Measurements from ENCODE around the gene STARD7. TPM values are rescaled to one million over a fixed set of nuclear protein-coding genes. Genes with fewer than 3 reads are reported as not detected.

The STARD7 gene
- total RNA-seq, 1 donor from 2014 or later = 158 TPM

DNA sequence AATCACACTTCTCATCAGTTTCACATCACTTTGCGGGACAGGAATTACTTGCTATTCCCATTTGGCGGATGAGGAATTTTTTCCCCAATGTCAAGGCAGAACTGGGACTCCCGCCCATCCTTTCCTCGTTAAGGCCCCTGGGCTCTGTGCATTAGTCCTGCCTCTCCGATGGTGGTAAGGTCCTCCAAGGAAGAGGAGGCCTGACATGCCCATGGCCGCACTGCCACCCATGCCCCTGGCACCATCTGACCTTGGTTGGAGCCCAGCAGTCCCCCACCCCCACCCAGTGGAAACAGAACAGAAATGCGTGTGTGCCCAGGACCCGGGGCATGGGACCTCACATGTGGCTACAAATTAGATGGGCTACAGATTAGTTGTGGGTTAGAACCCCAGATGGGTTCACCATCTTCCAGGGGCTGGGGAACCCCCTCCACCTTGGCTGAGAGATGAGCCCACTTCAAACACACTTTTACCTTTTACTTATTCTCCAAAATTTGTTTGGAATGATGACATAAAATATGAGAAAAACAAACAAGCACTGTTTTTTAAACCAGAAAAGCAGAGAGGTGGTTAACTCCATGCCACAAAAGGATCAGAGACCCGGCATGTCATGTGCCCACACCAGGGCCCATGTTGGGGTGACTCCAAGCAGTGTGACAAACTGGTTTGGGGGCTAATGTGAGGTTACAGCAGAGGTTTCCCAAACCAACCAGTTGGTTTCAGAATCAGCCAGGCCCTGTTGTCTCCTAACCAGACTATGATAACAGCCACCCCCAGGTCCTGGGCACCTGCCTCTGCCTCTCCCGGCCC is 52.4 kb downstream of the STARD7 start:
- no peak for ATAC-seq (ENCODE audit: low read depth)
- no peak for DNase-seq
- H3K27ac Mint-ChIP-seq = peak overlapping the region; percentile 85
- no peaks in the 10 kb centered on the region for H3K9me3 Mint-ChIP-seq
- no peaks in the 10 kb centered on the region for H3K36me3 Mint-ChIP-seq (ENCODE audit: low read depth)
- intact Hi-C loops (cut with micrococcal nuclease) = no loop called here
- TF ChIP-seq, protein P1, sequence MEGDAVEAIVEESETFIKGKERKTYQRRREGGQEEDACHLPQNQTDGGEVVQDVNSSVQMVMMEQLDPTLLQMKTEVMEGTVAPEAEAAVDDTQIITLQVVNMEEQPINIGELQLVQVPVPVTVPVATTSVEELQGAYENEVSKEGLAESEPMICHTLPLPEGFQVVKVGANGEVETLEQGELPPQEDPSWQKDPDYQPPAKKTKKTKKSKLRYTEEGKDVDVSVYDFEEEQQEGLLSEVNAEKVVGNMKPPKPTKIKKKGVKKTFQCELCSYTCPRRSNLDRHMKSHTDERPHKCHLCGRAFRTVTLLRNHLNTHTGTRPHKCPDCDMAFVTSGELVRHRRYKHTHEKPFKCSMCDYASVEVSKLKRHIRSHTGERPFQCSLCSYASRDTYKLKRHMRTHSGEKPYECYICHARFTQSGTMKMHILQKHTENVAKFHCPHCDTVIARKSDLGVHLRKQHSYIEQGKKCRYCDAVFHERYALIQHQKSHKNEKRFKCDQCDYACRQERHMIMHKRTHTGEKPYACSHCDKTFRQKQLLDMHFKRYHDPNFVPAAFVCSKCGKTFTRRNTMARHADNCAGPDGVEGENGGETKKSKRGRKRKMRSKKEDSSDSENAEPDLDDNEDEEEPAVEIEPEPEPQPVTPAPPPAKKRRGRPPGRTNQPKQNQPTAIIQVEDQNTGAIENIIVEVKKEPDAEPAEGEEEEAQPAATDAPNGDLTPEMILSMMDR (IDR thresholded peaks at IDR 0.05) = no peak
- ChIA-PET CTCF (interaction anchor here (0.7 to 3.9 kb wide), 6 partner anchors 10 to 44 kb away, joined by 3 to 21 read pairs (median 8); partner anchors contain the start of genes ASTL and DUSP2), POLR2A (interaction anchor here (0.6 to 6.6 kb wide), 5 partner anchors 11 to 52 kb away, joined by 7 to 210 read pairs (median 17); partner anchors contain the start of genes ASTL, DUSP2 and STARD7)
- H3K4me1 Mint-ChIP-seq = peaks cover 68% of the 10 kb centered on the region
- H3K4me3 Mint-ChIP-seq = peak overlapping the region; percentile 69
- H3K27me3 Mint-ChIP-seq = no peaks in the 10 kb centered on the region

DNA sequence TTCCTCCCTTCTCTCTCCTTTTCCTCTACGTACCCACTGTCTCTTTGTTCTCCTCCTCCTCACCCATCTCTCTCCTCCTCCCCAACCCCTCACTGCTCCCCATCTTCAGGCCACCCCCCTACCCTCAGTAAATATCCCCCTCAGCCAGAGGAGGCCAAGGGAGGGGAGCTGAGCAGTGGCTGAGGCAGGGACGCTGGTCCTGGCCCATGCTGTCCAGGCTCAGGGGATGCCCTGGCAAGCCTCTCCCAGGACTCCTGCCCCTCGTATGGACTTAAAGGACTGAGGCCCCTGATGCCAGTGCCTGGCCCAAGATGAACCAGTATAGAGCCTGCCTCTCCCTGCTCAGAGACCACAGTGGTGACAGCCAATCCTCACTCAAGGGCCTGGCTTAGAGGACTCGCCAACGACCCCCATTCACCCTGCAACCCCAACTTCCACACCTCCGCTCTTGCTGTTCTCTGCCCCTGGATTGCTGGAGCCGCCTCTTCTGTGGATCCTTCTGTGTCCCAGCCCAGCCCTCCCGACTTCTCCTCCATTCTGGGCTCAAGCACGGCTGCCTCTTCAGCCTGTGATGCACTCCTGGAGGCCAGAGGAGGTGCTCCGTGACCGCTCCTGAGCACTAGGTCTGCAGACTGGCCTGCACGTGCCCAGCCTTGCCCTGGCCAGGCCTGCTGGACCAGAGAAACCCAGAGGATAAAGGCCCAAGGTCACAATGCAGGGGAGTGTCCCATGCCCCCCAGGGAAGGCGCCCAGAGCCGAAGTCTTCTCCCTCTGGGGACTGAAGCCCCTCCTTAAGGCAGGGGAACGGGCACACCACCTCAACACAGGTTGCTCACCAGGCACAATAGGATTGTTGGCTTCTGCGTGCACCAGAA is 53.9 kb downstream of the STARD7 start:
- CTCF ChIA-PET = interaction anchor here (1.2 to 1.7 kb wide), 2 partner anchors 19 to 20 kb away, joined by 4 to 7 read pairs; no protein-coding TSS in a partner anchor
- ATAC-seq (ENCODE audit: low read depth) = no peak
- no peaks in the 10 kb centered on the region for H3K9me3 Mint-ChIP-seq
- POLR2A ChIA-PET = interaction anchor here (6.6 kb wide), 1 partner anchor 9 kb away, joined by 210 read pairs; the partner anchor contains the start of gene DUSP2
- H3K27me3 Mint-ChIP-seq = no peaks in the 10 kb centered on the region
- intact Hi-C loops (cut with micrococcal nuclease) = no loop called here
- H3K4me3 Mint-ChIP-seq = no peak overlapping the region
- TF ChIP-seq, protein P1 (IDR thresholded peaks at IDR 0.05) = no peak
- no peak overlapping the region for H3K27ac Mint-ChIP-seq
- no peaks in the 10 kb centered on the region for H3K36me3 Mint-ChIP-seq (ENCODE audit: low read depth)
- DNase-seq = no peak
- peaks cover 62% of the 10 kb centered on the region for H3K4me1 Mint-ChIP-seq

DNA sequence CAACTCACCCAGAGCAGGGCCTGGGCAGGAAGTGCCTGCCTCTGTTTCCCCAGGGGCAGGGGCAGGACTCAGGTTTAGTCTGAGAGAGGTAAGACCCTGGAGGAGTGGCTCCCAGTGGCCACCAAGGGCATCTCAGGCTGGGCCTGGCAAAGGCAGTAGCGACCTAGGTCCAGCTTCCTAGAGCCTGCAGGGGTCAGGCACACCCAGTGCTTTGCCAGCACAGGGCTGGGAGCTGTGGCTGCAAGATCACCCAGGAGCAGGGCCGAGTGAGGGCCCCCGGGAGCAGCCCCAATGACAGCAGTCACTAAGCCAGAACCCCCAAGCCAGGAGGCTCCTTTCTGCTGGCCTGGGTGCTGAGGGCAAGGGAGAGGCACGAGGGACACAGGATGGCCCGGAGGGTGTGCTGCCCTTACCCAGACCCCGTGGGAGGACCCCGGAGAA is 54.6 kb downstream of the STARD7 start:
- ATAC-seq (ENCODE audit: low read depth) (no peak), DNase-seq (no peak)
- Mint-ChIP-seq H3K27me3 (no peaks in the 10 kb centered on the region), H3K27ac (no peak overlapping the region), H3K4me3 (no peak overlapping the region), H3K36me3 (ENCODE audit: low read depth) (no peaks in the 10 kb centered on the region), H3K9me3 (no peaks in the 10 kb centered on the region), H3K4me1 (peaks cover 58% of the 10 kb centered on the region)
- ChIA-PET CTCF (interaction anchor here (1.7 kb wide), 1 partner anchor 20 kb away, joined by 4 read pairs; no protein-coding TSS in a partner anchor), POLR2A (no interaction called here)
- TF ChIP-seq, protein P1 (IDR thresholded peaks at IDR 0.05) = no peak
- intact Hi-C loops (cut with micrococcal nuclease) = no loop called here

DNA sequence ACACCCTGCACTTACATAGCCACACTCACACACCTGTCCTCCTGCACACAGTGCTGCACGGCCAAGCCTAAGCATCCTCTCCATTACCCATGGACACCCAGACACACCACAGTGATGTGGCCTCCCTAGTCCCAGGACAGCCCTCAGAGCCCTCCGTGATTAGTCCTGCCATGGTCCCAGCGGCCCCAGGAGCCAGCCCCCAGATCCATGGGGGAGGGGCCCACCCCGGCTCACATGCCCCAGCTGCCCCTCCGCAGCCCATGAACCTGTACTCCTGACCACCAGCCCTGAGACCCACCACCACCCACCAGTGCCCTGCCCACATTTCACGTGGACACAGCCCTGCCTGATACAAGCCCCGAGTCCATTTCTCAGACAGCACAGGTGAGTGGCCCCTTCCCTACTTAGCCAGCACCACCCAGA is 55.3 kb downstream of the STARD7 start:
- TF ChIP-seq, protein P1 (IDR thresholded peaks at IDR 0.05) = no peak
- no peak overlapping the region for H3K4me3 Mint-ChIP-seq
- H3K27ac Mint-ChIP-seq = no peak overlapping the region
- DNase-seq (no peak), ATAC-seq (ENCODE audit: low read depth) (no peak)
- CTCF ChIA-PET = interaction anchor here (1.7 to 5.3 kb wide), 3 partner anchors 14 to 22 kb away, joined by 4 to 40 read pairs (median 5); no protein-coding TSS in a partner anchor
- H3K4me1 Mint-ChIP-seq = peaks cover 59% of the 10 kb centered on the region
- POLR2A ChIA-PET = interaction anchor here (0.6 to 1.2 kb wide), 2 partner anchors 10 to 169 kb away, joined by 4 to 5 read pairs; no protein-coding TSS in a partner anchor
- intact Hi-C loops (cut with micrococcal nuclease) = no loop called here
- no peaks in the 10 kb centered on the region for H3K27me3 Mint-ChIP-seq
- no peaks in the 10 kb centered on the region for H3K9me3 Mint-ChIP-seq
- H3K36me3 Mint-ChIP-seq (ENCODE audit: low read depth) = no peaks in the 10 kb centered on the region

Data from activated B cell treated with CpG ODN at 0.5 μM for 24 hours (primary cell).